ENCODE data around the gene RANBP9. TPM values are rescaled to one million over a fixed set of nuclear protein-coding genes. Genes with fewer than 3 reads are reported as not detected.

The RANBP9 gene
- total and polyA plus RNA-seq, 9 of the 15 experiments (the other 6 are each of a cell fraction or from before 2014, with no cell fraction given) = 27.5 to 130 (median 61.5) TPM

DNA sequence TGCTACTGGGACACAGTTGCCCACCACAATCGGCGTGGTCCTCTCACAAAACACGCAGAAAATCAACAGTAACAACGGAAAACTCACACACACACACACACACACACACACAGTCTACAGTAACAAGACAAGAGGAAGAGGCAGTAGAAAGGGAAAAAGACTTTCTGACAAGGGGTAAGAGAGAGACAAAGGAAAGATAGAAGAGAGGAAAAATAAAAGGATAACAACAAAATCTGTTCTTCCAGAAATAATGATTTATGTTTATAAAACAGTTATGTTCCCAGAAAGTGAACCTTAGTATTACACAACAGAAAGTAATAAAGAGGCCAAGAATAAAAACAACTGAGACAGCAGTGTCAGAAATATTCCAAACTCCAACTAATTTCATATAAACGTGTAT lies 2.9 kb downstream of the RANBP9 start (continued):
- TF ChIP-seq, protein P1, sequence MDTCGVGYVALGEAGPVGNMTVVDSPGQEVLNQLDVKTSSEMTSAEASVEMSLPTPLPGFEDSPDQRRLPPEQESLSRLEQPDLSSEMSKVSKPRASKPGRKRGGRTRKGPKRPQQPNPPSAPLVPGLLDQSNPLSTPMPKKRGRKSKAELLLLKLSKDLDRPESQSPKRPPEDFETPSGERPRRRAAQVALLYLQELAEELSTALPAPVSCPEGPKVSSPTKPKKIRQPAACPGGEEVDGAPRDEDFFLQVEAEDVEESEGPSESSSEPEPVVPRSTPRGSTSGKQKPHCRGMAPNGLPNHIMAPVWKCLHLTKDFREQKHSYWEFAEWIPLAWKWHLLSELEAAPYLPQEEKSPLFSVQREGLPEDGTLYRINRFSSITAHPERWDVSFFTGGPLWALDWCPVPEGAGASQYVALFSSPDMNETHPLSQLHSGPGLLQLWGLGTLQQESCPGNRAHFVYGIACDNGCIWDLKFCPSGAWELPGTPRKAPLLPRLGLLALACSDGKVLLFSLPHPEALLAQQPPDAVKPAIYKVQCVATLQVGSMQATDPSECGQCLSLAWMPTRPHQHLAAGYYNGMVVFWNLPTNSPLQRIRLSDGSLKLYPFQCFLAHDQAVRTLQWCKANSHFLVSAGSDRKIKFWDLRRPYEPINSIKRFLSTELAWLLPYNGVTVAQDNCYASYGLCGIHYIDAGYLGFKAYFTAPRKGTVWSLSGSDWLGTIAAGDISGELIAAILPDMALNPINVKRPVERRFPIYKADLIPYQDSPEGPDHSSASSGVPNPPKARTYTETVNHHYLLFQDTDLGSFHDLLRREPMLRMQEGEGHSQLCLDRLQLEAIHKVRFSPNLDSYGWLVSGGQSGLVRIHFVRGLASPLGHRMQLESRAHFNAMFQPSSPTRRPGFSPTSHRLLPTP (IDR thresholded peaks at IDR 0.05; ENCODE audit: borderline replicate concordance, extremely low read depth, insufficient read length) = no peak
- TF ChIP-seq FOXM1 (IDR thresholded peaks at IDR 0.05; ENCODE audit: low read depth) = no peak
- TF ChIP-seq FOXM1 (CRISPR knock-in tag; IDR thresholded peaks at IDR 0.05; ENCODE audit: low read depth) = no peak
- TF ChIP-seq, protein P2, sequence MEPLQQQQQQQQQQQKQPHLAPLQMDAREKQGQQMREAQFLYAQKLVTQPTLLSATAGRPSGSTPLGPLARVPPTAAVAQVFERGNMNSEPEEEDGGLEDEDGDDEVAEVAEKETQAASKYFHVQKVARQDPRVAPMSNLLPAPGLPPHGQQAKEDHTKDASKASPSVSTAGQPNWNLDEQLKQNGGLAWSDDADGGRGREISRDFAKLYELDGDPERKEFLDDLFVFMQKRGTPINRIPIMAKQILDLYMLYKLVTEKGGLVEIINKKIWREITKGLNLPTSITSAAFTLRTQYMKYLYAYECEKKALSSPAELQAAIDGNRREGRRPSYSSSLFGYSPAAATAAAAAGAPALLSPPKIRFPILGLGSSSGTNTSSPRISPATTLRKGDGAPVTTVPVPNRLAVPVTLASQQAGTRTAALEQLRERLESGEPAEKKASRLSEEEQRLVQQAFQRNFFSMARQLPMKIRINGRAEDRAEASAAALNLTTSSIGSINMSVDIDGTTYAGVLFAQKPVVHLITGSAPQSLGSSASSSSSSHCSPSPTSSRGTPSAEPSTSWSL (CRISPR knock-in tag; IDR thresholded peaks at IDR 0.05; ENCODE audit: borderline replicate concordance) = no peak
- TF ChIP-seq, protein P3, sequence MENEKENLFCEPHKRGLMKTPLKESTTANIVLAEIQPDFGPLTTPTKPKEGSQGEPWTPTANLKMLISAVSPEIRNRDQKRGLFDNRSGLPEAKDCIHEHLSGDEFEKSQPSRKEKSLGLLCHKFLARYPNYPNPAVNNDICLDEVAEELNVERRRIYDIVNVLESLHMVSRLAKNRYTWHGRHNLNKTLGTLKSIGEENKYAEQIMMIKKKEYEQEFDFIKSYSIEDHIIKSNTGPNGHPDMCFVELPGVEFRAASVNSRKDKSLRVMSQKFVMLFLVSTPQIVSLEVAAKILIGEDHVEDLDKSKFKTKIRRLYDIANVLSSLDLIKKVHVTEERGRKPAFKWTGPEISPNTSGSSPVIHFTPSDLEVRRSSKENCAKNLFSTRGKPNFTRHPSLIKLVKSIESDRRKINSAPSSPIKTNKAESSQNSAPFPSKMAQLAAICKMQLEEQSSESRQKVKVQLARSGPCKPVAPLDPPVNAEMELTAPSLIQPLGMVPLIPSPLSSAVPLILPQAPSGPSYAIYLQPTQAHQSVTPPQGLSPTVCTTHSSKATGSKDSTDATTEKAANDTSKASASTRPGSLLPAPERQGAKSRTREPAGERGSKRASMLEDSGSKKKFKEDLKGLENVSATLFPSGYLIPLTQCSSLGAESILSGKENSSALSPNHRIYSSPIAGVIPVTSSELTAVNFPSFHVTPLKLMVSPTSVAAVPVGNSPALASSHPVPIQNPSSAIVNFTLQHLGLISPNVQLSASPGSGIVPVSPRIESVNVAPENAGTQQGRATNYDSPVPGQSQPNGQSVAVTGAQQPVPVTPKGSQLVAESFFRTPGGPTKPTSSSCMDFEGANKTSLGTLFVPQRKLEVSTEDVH (IDR thresholded peaks at IDR 0.05; ENCODE audit: low read depth, partially characterized antibody) = no peak
- TF ChIP-seq NFIC (IDR thresholded peaks at IDR 0.05) = peak; percentile 31; the same call in 1 of the 2 replicates
- TF ChIP-seq BDP1 (IDR thresholded peaks at IDR 0.05; ENCODE audit: insufficient read depth, insufficient read length) = no peak
- TF ChIP-seq ZNF589 (CRISPR knock-in tag; IDR thresholded peaks at IDR 0.05; ENCODE audit: low read depth) = no peak
- no peak for TF ChIP-seq POLR2H (tag; IDR thresholded peaks at IDR 0.05; ENCODE audit: low read depth)
- TF ChIP-seq, protein P4, sequence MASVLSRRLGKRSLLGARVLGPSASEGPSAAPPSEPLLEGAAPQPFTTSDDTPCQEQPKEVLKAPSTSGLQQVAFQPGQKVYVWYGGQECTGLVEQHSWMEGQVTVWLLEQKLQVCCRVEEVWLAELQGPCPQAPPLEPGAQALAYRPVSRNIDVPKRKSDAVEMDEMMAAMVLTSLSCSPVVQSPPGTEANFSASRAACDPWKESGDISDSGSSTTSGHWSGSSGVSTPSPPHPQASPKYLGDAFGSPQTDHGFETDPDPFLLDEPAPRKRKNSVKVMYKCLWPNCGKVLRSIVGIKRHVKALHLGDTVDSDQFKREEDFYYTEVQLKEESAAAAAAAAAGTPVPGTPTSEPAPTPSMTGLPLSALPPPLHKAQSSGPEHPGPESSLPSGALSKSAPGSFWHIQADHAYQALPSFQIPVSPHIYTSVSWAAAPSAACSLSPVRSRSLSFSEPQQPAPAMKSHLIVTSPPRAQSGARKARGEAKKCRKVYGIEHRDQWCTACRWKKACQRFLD (CRISPR knock-in tag; IDR thresholded peaks at IDR 0.05) = no peak
- no peak for TF ChIP-seq NFATC3 (IDR thresholded peaks at IDR 0.05)
- TF ChIP-seq ZNF561 (CRISPR knock-in tag; conservative IDR thresholded peaks at IDR 0.05) = no peak
- TF ChIP-seq, protein P5, sequence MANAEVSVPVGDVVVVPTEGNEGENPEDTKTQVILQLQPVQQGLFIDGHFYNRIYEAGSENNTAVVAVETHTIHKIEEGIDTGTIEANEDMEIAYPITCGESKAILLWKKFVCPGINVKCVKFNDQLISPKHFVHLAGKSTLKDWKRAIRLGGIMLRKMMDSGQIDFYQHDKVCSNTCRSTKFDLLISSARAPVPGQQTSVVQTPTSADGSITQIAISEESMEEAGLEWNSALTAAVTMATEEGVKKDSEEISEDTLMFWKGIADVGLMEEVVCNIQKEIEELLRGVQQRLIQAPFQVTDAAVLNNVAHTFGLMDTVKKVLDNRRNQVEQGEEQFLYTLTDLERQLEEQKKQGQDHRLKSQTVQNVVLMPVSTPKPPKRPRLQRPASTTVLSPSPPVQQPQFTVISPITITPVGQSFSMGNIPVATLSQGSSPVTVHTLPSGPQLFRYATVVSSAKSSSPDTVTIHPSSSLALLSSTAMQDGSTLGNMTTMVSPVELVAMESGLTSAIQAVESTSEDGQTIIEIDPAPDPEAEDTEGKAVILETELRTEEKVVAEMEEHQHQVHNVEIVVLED (CRISPR knock-in tag; IDR thresholded peaks at IDR 0.05) = no peak
- no peak for TF ChIP-seq KLF16 (IDR thresholded peaks at IDR 0.05)
- peak; percentile 59 for TF ChIP-seq SMARCA5 (IDR thresholded peaks at IDR 0.05)
- no peak for TF ChIP-seq IRF2 (CRISPR knock-in tag; IDR thresholded peaks at IDR 0.05)
- peak in 1 of 2 experiments; percentile 63; a peak in 2 of 4 replicates for TF ChIP-seq HDAC1 (IDR thresholded peaks at IDR 0.05)
- TF ChIP-seq C11orf30 (IDR thresholded peaks at IDR 0.05; ENCODE audit: low read depth) = no peak
- TF ChIP-seq BRF1 (IDR thresholded peaks at IDR 0.05; ENCODE audit: borderline replicate concordance, extremely low read depth, insufficient read length) = no peak
- TF ChIP-seq ZNF3 (CRISPR knock-in tag; IDR thresholded peaks at IDR 0.05) = no peak

Data from K562 (cell line).